Esophagus muscularis mucosa (tissue), 3 donors: ENCODE results near the gene TRIM24.

Experiments
- POLR2A ChIP-seq: fragments of 450-650 bp; IDR thresholded peaks from one replicate; pipeline ENCODE4 v1.6.1; 2017; ENCODE audit warnings: antibody characterized with exemption, moderate library complexity, mild to moderate bottlenecking, low read depth
- TF ChIP-seq, protein P1 (sequence below), 3 experiments: fragments of 200-600 bp in 2 of 3; fragments of 450-650 bp in 1 of 3; sonication (generic) in 2 of 3; IDR thresholded peaks; one replicate each; pipeline ENCODE4 v1.5.1; 2017 to 2019; ENCODE audit warnings: antibody characterized with exemption in 3 of 3, mild to moderate bottlenecking in 2 of 3, moderate library complexity in 1 of 3

DNA sequence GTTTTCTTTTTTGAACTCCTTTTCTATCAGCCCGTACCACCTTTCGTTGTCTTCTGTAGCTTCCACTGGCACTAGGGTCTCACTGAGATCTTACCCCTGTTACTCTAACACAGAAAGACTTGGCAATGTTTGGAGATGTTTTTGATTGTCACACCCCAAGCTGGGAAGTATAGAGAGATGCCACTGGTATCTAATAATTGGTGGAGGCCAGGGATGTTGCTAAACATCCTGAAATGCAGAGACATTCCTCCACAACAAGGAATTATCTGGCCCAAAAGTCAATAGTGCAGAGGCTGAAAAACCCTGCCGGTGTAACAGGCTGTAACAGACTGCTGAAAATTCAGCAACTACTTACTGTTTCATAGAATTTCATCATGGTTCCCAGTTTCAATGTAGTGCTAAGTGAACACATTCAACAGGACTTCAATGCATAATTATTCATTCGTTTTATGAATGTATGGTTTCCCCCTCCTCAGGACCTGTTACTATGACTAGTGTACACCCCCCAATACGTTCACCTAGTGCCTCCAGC lies 115.9 kb downstream of the TRIM24 start:
- no peak for TF ChIP-seq POLR2A
- TF ChIP-seq, protein P1, sequence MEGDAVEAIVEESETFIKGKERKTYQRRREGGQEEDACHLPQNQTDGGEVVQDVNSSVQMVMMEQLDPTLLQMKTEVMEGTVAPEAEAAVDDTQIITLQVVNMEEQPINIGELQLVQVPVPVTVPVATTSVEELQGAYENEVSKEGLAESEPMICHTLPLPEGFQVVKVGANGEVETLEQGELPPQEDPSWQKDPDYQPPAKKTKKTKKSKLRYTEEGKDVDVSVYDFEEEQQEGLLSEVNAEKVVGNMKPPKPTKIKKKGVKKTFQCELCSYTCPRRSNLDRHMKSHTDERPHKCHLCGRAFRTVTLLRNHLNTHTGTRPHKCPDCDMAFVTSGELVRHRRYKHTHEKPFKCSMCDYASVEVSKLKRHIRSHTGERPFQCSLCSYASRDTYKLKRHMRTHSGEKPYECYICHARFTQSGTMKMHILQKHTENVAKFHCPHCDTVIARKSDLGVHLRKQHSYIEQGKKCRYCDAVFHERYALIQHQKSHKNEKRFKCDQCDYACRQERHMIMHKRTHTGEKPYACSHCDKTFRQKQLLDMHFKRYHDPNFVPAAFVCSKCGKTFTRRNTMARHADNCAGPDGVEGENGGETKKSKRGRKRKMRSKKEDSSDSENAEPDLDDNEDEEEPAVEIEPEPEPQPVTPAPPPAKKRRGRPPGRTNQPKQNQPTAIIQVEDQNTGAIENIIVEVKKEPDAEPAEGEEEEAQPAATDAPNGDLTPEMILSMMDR (IDR thresholded peaks at IDR 0.05) = no peak
